Adrenal gland (tissue), 5 donors: Measurements from ENCODE around the gene BACH2.

ENCODE experiments used
- POLR2A ChIP-seq, 2 donors: fragments of 450-650 bp; IDR thresholded peaks; one replicate each; pipeline ENCODE4 v1.6.1; 2017; ENCODE audit warnings: antibody characterized with exemption in 2 of 2, mild to moderate bottlenecking in 2 of 2, moderate library complexity in 1 of 2
- TF ChIP-seq, protein P1 (sequence below), 6 experiments: fragments of 450-650 bp in 4 of 6; fragments of 200-600 bp in 2 of 6; sonication (generic) in 1 of 6; IDR thresholded peaks; 1 replicate in 5 of 6; 2 replicates in 1 of 6; pipeline versions ENCODE4 v1.5.1 to v1.8.0; 2016 to 2021; ENCODE audit warnings: antibody characterized with exemption in 6 of 6, mild to moderate bottlenecking in 2 of 6, moderate library complexity in 1 of 6
- donor health status: DM: no; HTN: no; CAD: no.

DNA sequence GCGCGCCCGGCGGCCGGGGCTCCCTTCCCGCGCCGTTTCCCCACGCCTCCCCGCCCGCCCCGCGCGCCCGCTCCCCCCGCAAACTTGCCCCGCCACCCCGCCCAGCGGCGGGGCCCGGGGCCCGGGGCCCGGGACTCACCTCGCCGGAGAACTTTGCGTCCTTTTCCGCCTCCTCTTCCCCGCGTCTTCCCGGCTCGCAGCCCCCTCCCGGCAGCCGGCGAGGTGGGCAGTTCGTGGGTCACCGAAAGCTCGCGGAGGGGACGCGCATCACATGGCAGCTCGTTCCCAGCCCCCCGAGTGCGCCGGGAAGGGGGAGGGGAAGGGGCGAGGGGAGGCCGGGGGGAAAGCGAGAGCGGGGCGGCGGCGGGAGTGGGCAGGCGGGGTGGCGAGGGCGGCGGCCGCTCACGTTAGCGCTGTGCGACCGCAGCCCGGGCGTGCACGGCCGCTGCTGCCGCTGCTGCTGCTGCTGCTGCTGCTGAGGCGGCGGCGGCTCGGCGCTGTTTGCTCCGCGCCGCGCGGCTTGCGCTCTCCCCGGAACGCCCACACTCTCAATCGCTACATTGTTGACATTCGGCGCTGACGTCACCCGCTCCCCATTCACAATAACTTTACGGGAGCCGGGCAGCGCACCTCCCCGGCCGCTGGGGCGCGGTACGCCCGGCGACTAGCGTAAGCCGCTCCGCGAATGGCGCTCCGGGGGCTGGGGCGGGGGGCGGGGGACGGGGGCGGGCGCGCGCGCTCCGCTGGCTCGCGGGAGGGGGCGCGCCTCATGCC, at the start of gene BACH2:
- TF ChIP-seq POLR2A (IDR thresholded peaks at IDR 0.05), result peak in 1 of 2 donors; percentile 55
- TF ChIP-seq, protein P1, sequence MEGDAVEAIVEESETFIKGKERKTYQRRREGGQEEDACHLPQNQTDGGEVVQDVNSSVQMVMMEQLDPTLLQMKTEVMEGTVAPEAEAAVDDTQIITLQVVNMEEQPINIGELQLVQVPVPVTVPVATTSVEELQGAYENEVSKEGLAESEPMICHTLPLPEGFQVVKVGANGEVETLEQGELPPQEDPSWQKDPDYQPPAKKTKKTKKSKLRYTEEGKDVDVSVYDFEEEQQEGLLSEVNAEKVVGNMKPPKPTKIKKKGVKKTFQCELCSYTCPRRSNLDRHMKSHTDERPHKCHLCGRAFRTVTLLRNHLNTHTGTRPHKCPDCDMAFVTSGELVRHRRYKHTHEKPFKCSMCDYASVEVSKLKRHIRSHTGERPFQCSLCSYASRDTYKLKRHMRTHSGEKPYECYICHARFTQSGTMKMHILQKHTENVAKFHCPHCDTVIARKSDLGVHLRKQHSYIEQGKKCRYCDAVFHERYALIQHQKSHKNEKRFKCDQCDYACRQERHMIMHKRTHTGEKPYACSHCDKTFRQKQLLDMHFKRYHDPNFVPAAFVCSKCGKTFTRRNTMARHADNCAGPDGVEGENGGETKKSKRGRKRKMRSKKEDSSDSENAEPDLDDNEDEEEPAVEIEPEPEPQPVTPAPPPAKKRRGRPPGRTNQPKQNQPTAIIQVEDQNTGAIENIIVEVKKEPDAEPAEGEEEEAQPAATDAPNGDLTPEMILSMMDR (IDR thresholded peaks at IDR 0.05), result peak in 1 of 6 experiments; percentile 8
